ENCODE results near the gene PRSS21. TPM values are rescaled to one million over a fixed set of nuclear protein-coding genes. Genes with fewer than 3 reads are reported as not detected.

The PRSS21 gene
- total RNA-seq, 1 experiment from 2014 or later = 1.5 TPM

DNA sequence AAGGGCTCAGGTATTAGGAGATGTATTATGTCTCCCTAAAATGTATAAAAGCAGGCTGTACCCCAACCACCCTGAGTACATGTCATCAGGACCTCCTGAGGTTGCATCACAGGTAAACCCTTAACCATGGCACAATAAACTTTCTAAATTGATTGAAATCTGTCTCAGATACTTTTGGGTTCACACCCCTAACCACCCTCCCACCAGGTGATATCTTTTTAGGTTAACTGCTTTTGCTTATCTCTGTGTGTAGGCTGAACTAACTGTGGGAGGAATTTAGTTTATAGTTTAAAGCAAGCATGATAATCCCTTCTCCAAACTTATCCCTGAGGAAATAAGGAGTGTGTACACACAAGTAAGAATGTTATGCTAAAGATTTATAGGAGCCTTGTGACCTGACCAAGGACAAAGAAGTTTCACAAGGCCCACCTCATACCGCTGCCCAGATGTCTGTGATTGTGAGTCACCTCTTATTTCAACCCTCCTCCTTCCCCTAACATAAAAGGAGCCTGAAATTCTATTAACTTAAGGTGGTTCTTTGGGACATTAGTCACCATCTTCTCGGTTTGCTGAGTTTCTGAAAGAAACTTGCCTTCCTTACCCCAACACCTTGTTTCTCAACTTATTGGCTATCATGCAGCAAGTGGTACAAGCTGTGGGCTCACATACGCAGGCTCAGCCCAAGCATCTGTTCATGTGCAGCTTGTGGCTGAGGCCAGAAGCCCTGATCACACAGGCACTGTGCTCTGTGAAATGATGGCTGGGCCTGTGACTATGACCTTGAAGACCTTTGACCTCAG lies 29.7 kb downstream of the PRSS21 start:
- Mint-ChIP-seq H3K4me3 (no peak overlapping the region), H3K9me3 (peaks cover 26% of the 10 kb centered on the region), H3K36me3 (no peaks in the 10 kb centered on the region), H3K4me1 (peaks cover 6% of the 10 kb centered on the region), H3K27ac (no peak overlapping the region), H3K27me3 (ENCODE audit: low read depth) (peaks cover 40% of the 10 kb centered on the region)
- ATAC-seq (no peak), DNase-seq (ENCODE audit: low spot score) (no peak)
- ChIA-PET POLR2A (no interaction called here), CTCF (no interaction called here)
- TF ChIP-seq SP1 (CRISPR knock-in tag; conservative IDR thresholded peaks at IDR 0.05) (no peak), EMX1 (CRISPR knock-in tag; IDR thresholded peaks at IDR 0.05) (no peak), ZNF281 (CRISPR knock-in tag; IDR thresholded peaks at IDR 0.05) (no peak), PRDM15 (CRISPR knock-in tag; IDR thresholded peaks at IDR 0.05) (no peak), JAZF1 (CRISPR knock-in tag; IDR thresholded peaks at IDR 0.05) (no peak)

DNA sequence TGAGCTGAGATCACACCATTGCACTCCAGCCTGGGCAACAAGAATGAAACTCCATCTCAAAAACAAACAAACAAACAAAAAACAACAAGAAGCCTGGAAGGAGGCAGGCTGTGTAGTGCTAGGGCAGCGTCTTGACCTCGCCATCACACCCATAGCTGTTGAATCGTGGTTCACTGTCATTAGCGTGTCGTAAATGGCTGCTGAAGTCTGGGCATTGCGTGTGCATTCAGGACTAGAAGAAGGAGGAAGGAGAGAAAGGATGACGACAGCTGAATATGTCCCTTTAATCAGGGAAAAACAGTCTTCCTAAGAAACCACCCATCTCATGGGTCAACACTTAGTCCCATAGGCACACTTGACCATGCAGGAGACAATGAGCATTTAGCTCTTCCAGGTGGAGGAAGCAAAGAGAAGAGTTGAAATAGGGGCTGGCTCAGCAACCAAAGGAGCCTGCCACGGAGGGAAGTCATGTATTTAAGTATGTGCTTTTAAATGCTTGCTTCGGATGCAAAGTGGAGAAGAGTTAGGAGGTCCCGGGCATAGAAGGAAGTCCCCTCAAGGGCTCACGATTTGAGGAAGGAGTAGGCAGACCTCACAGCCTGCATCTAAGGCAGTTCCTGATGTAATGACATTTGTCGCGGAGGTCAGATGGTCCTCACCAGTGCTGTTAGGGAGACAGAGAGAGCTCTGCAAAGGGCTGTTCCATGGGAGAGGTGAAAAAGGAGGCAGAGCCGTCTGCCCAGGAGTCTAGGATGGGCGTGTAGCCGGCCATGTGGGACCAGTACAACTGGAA lies 32.1 kb downstream of the PRSS21 start:
- POLR2A ChIA-PET = no interaction called here
- Mint-ChIP-seq H3K36me3 (peaks cover 2% of the 10 kb centered on the region; the same call in 1 of the 2 replicates), H3K27me3 (ENCODE audit: low read depth) (peaks cover 35% of the 10 kb centered on the region), H3K9me3 (peaks cover 26% of the 10 kb centered on the region), H3K4me3 (no peak overlapping the region), H3K4me1 (peaks cover 6% of the 10 kb centered on the region), H3K27ac (no peak overlapping the region)
- DNase-seq (ENCODE audit: low spot score) (no peak), ATAC-seq (no peak)
- CTCF ChIA-PET = interaction anchor here (0.6 to 3.0 kb wide), 4 partner anchors 10 to 112 kb away, joined by 3 to 15 read pairs (median 4); no protein-coding TSS in a partner anchor
- no peak for TF ChIP-seq ZNF138 (CRISPR knock-in tag; conservative IDR thresholded peaks at IDR 0.05)
- TF ChIP-seq, protein P1, sequence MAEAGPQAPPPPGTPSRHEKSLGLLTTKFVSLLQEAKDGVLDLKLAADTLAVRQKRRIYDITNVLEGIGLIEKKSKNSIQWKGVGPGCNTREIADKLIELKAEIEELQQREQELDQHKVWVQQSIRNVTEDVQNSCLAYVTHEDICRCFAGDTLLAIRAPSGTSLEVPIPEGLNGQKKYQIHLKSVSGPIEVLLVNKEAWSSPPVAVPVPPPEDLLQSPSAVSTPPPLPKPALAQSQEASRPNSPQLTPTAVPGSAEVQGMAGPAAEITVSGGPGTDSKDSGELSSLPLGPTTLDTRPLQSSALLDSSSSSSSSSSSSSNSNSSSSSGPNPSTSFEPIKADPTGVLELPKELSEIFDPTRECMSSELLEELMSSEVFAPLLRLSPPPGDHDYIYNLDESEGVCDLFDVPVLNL (CRISPR knock-in tag; IDR thresholded peaks at IDR 0.05; ENCODE audit: borderline replicate concordance, low read depth) = no peak
- TF ChIP-seq TCF7 (CRISPR knock-in tag; IDR thresholded peaks at IDR 0.05; ENCODE audit: low read depth) = no peak
- TF ChIP-seq NR2C2 (CRISPR knock-in tag; IDR thresholded peaks at IDR 0.05) = no peak
- no peak for TF ChIP-seq PRDM15 (CRISPR knock-in tag; IDR thresholded peaks at IDR 0.05)
- no peak for TF ChIP-seq ATF6 (CRISPR knock-in tag; IDR thresholded peaks at IDR 0.05)
- TF ChIP-seq, protein P2, sequence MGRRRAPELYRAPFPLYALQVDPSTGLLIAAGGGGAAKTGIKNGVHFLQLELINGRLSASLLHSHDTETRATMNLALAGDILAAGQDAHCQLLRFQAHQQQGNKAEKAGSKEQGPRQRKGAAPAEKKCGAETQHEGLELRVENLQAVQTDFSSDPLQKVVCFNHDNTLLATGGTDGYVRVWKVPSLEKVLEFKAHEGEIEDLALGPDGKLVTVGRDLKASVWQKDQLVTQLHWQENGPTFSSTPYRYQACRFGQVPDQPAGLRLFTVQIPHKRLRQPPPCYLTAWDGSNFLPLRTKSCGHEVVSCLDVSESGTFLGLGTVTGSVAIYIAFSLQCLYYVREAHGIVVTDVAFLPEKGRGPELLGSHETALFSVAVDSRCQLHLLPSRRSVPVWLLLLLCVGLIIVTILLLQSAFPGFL (CRISPR knock-in tag; IDR thresholded peaks at IDR 0.05; ENCODE audit: borderline replicate concordance) = no peak
- TF ChIP-seq, protein P3, sequence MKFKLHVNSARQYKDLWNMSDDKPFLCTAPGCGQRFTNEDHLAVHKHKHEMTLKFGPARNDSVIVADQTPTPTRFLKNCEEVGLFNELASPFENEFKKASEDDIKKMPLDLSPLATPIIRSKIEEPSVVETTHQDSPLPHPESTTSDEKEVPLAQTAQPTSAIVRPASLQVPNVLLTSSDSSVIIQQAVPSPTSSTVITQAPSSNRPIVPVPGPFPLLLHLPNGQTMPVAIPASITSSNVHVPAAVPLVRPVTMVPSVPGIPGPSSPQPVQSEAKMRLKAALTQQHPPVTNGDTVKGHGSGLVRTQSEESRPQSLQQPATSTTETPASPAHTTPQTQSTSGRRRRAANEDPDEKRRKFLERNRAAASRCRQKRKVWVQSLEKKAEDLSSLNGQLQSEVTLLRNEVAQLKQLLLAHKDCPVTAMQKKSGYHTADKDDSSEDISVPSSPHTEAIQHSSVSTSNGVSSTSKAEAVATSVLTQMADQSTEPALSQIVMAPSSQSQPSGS (CRISPR knock-in tag; IDR thresholded peaks at IDR 0.05; ENCODE audit: borderline replicate concordance, low read depth) = no peak
- no peak for TF ChIP-seq ZNF671 (CRISPR knock-in tag; IDR thresholded peaks at IDR 0.05)
- TF ChIP-seq SMAD4 (CRISPR knock-in tag; IDR thresholded peaks at IDR 0.05) = no peak
- TF ChIP-seq MYBL2 (CRISPR knock-in tag; IDR thresholded peaks at IDR 0.05) = no peak
- TF ChIP-seq JAZF1 (CRISPR knock-in tag; IDR thresholded peaks at IDR 0.05) = no peak

Data from WTC11 (cell line).